Mesendoderm (in vitro differentiated cells): ENCODE data around the gene IL1RN. TPM values are rescaled to one million over a fixed set of nuclear protein-coding genes. Genes with fewer than 3 reads are reported as not detected.

Experiments
- DNase-seq: peaks from one replicate; pipeline ENCODE4 v3.0.0; 2013
- H2AK5ac ChIP-seq: 2 replicates; pipeline ENCODE4 v1.6.1; 2013; ENCODE audit warnings: low read length, inconsistent platforms
- H2BK120ac ChIP-seq: 2 replicates; pipeline ENCODE4 v1.6.1; 2013; ENCODE audit warnings: low read depth, mild to moderate bottlenecking, low read length, moderate library complexity, mixed read lengths
- H2BK15ac ChIP-seq: replicated peaks from 2 replicates; pipeline ENCODE4 v1.6.1; 2013; ENCODE audit warnings: low read depth, mild to moderate bottlenecking, moderate library complexity
- H2BK5ac ChIP-seq: 2 replicates; pipeline ENCODE4 v1.6.1; 2013; ENCODE audit warnings: low read length, inconsistent platforms
- H3K18ac ChIP-seq: 2 replicates; pipeline ENCODE4 v1.6.1; 2013; ENCODE audit warnings: mild to moderate bottlenecking, low read length, mixed read lengths
- H3K23ac ChIP-seq: one replicate; pipeline ENCODE4 v1.6.1; 2013; ENCODE audit warnings: low read length
- H3K27ac ChIP-seq: 2 replicates; pipeline ENCODE4 v1.5.1; 2013; ENCODE audit warnings: low read depth, mild to moderate bottlenecking, inconsistent platforms, low read length, moderate library complexity
- H3K27me3 ChIP-seq: 2 replicates; pipeline ENCODE4 v1.6.1; 2013; ENCODE audit warnings: low read length, control low read depth, mild to moderate bottlenecking, inconsistent platforms; ENCODE audit not compliant: insufficient read depth, poor library complexity
- H3K36me3 ChIP-seq: 2 replicates; pipeline ENCODE4 v1.6.1; 2013; ENCODE audit warnings: low read length, inconsistent platforms; ENCODE audit not compliant: control insufficient read depth, insufficient read depth
- H3K4ac ChIP-seq: one replicate; pipeline ENCODE4 v1.6.1; 2013; ENCODE audit warnings: low read depth, mild to moderate bottlenecking, low read length, moderate library complexity
- H3K4me1 ChIP-seq: 2 replicates; pipeline ENCODE4 v1.6.1; 2013; ENCODE audit warnings: low read depth, low read length, inconsistent platforms; ENCODE audit not compliant: control insufficient read depth
- H3K4me2 ChIP-seq: 2 replicates; pipeline ENCODE4 v1.6.1; 2013; ENCODE audit warnings: low read length
- H3K4me3 ChIP-seq: 2 replicates; pipeline ENCODE4 v1.5.1; 2013; ENCODE audit warnings: mild to moderate bottlenecking, low read length
- H3K56ac ChIP-seq: one replicate; pipeline ENCODE4 v1.6.1; 2013; ENCODE audit warnings: low read length
- H3K79me1 ChIP-seq: 2 replicates; pipeline ENCODE4 v1.6.1; 2013; ENCODE audit warnings: low read length, inconsistent platforms
- H3K79me2 ChIP-seq: 2 replicates; pipeline ENCODE4 v1.6.1; 2013; ENCODE audit warnings: mild to moderate bottlenecking, low read length; ENCODE audit not compliant: control insufficient read depth, insufficient read depth
- H3K9ac ChIP-seq: 2 replicates; pipeline ENCODE4 v1.6.1; 2013; ENCODE audit warnings: low read length, inconsistent platforms
- H4K5ac ChIP-seq: one replicate; pipeline ENCODE4 v1.6.1; 2013; ENCODE audit warnings: low read length
- H4K8ac ChIP-seq: one replicate; pipeline ENCODE4 v1.6.1; 2013; ENCODE audit warnings: low read depth, mild to moderate bottlenecking, control low read depth, low read length, moderate library complexity
- WGBS: extraction: QIAGEN DNeasy Blood & Tissue Kit; methylation state at CpG from one replicate; pipeline ENCODE4 v1.1.7; 2013; ENCODE audit warnings: low lambda C conversion rate, missing lambda C conversion rate; ENCODE audit not compliant: insufficient coverage; ENCODE audit errors: extremely low coverage; 5-methylcytosine and 5-hydroxymethylcytosine counted together
- small RNA-seq: library from polyadenylated mRNA; stranded (forward); fragments of <200 nt; extraction: miRNeasy Mini kit (QIAGEN cat#:217004); gene quantifications from one replicate; pipeline ENCODE3, GENCODE V24; 2013; ENCODE audit not compliant: insufficient read depth

Gene IL1RN

DNA sequence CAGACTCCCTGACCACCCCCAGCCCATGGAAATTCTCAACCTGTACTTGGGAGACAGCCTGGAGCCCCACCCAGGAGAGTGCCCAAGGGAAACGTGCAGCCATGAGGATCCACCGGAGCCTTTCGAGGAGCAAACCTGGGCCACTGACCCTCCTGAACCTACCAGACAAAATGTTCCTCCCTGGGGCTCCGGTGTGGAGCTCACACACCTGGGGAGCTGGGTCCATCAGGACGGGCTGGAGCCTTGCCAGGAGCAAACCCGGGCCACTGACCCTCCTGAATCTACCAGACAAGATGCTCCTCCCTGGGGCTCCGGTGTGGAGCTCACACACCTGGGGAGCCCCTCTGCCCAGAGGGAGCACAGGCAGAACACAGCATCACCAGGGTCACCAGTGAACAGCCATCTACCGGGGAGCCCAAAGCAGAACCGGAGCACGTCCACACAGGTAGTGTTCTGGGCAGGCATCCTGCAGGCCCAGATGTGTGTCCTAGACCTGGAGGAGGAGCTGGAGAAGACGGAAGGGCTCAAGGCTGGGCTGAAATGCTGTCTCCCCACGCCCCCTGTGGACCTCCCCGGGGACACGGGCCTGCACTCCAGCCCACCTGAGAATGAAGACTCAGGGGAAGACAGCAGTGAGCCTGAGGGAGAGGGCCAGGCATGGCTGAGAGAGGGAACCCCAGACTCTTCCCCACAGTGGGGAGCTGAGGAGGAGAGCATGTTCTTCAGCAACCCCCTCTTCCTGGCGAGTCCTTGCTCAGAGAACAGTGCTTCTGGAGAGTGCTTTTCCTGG, 55.3 kb downstream of the IL1RN start:
- H3K4me3 ChIP-seq, result no peak overlapping the region
- H3K27me3 ChIP-seq, result no peaks in the 10 kb centered on the region
- H3K4me1 ChIP-seq, result no peaks in the 10 kb centered on the region
- no peak overlapping the region for H4K5ac ChIP-seq
- H3K18ac ChIP-seq, result no peak overlapping the region
- no peak overlapping the region for H2BK15ac ChIP-seq
- DNase-seq, result no peak
- no peak overlapping the region for H3K4ac ChIP-seq
- no peak overlapping the region for H3K23ac ChIP-seq
- no peaks in the 10 kb centered on the region for H3K79me2 ChIP-seq
- H3K36me3 ChIP-seq, result no peaks in the 10 kb centered on the region
- no peaks in the 10 kb centered on the region for H3K79me1 ChIP-seq
- no peak overlapping the region for H3K4me2 ChIP-seq
- H3K27ac ChIP-seq, result no peak overlapping the region
- no peak overlapping the region for H2BK5ac ChIP-seq
- no peak overlapping the region for H2AK5ac ChIP-seq
- no peak overlapping the region for H3K9ac ChIP-seq
- H2BK120ac ChIP-seq, result no peak overlapping the region
- no peak overlapping the region for H4K8ac ChIP-seq
- H3K56ac ChIP-seq, result no peak overlapping the region
- no CpG with 5 or more reads among the region's 15 CpGs for WGBS

DNA sequence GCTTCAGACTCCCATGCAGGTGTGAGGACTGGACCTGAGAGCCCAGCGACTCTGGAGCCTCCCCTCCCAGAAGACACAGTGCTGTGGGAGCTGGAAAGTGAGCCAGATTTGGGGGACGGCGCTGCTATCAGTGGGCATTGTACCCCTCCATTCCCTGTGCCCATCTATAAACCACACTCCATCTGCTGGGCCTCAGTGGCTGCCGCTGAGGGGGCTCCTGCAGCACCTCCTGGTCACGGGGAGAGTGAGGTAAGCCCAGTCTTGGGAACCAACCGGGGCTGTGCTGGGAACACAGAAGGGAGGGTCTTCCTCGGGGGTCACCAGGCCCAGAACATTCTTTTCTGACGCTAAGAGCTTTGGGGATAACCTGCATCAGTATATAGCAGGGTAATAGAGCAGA, 55.9 kb downstream of the IL1RN start:
- Histone ChIP-seq H3K23ac (no peak overlapping the region), H2BK120ac (no peak overlapping the region), H2BK5ac (no peak overlapping the region), H3K27ac (no peak overlapping the region), H3K18ac (no peak overlapping the region), H3K4me1 (no peaks in the 10 kb centered on the region), H2AK5ac (no peak overlapping the region), H3K4ac (no peak overlapping the region), H4K8ac (no peak overlapping the region), H3K4me2 (no peak overlapping the region), H2BK15ac (no peak overlapping the region), H3K9ac (no peak overlapping the region), H3K36me3 (no peaks in the 10 kb centered on the region), H3K79me2 (no peaks in the 10 kb centered on the region), H3K56ac (no peak overlapping the region), H3K27me3 (no peaks in the 10 kb centered on the region), H3K4me3 (no peak overlapping the region), H3K79me1 (no peaks in the 10 kb centered on the region), H4K5ac (no peak overlapping the region)
- no CpG with 5 or more reads among the region's 8 CpGs for WGBS
- DNase-seq, result no peak

Small RNA genes within 50 kb of the gene (small RNA-seq; reads per million reads assigned to genes)
- not detected for gene RNU6-1180P
